Lower lobe of right lung (tissue), 2 donors: ENCODE results near the gene FMNL2. TPM values are rescaled to one million over a fixed set of nuclear protein-coding genes. Genes with fewer than 3 reads are reported as not detected.
A peak's percentile ranks its signal among the peaks of the same experiment; 100 is the strongest.

Experiments used
- ATAC-seq, 2 donors: fragments of 200-7000 bp; cut with Tn5 transposase; one replicate each; pipeline ENCODE4 v1.9.1; 2020 to 2022; ENCODE audit warnings: mild to moderate bottlenecking in 2 of 2, moderate library complexity in 2 of 2
- DNase-seq: peaks from one replicate; pipeline ENCODE4 v3.0.0-alpha.2; 2020
- H3K27ac ChIP-seq: fragments of 200-600 bp; one replicate; pipeline ENCODE4 v1.8.0; 2022
- H3K27me3 ChIP-seq: fragments of 200-600 bp; one replicate; pipeline ENCODE4 v1.8.0; 2022; ENCODE audit warnings: low read depth
- H3K36me3 ChIP-seq: fragments of 200-600 bp; one replicate; pipeline ENCODE4 v1.8.0; 2022; ENCODE audit warnings: mild to moderate bottlenecking
- H3K4me1 ChIP-seq: fragments of 200-600 bp; one replicate; pipeline ENCODE4 v1.8.0; 2022
- H3K4me3 ChIP-seq: fragments of 200-600 bp; one replicate; pipeline ENCODE4 v1.8.0; 2022; ENCODE audit warnings: mild to moderate bottlenecking
- H3K9me3 ChIP-seq: fragments of 200-600 bp; one replicate; pipeline ENCODE4 v1.8.0; 2022
- intact Hi-C: fragments of 100-400 bp; cut with DNase I; formaldehyde crosslinking; loops from one replicate; pipeline ENCODE4 v1.11.0; 2022
- total RNA-seq: library from RNA; stranded (reverse); fragmentation: NEBNext Ultra II Directional; extraction: Animal tissue kit (Norgen Biotek cat#: 25700); gene quantifications from one replicate; pipeline ENCODE4 v1.2.1, GENCODE V29; 2021
- TF ChIP-seq, protein P1 (sequence below): fragments of 200-600 bp; IDR thresholded peaks from one replicate; pipeline ENCODE4 v1.8.0; 2022; ENCODE audit warnings: antibody characterized with exemption, mild to moderate bottlenecking
- donor health status: DM: no; HTN: yes; CAD: no; lungs with severe emphysema.

Gene FMNL2
- total RNA-seq, 1 donor from 2014 or later, result 77.9 TPM

DNA sequence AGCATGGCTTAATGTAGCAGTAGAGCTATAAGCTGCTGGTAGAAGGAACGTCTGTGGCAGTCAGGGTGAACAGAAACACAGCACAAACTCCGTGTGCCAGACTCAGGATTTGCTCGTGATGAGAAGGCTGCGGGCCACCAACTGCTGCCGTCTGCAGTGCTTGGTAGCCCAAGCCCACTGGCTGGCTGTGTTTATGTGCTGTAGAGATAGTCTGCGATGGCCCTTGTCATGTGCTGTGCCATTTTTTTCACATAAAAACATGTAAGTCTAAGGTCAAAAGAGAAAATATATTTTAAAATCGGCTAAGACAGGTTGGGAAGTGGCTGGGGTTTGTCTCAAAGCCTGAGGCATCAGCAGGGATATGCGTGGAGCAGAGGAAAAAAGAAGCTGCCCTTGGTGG is 303.6 kb downstream of the FMNL2 start:
- Histone ChIP-seq H3K27me3 (no peaks in the 10 kb centered on the region), H3K4me1 (no peaks in the 10 kb centered on the region), H3K9me3 (no peaks in the 10 kb centered on the region), H3K36me3 (peaks cover 80% of the 10 kb centered on the region), H3K4me3 (no peak overlapping the region), H3K27ac (no peak overlapping the region)
- DNase-seq (no peak), ATAC-seq (no peak)
- TF ChIP-seq, protein P1, sequence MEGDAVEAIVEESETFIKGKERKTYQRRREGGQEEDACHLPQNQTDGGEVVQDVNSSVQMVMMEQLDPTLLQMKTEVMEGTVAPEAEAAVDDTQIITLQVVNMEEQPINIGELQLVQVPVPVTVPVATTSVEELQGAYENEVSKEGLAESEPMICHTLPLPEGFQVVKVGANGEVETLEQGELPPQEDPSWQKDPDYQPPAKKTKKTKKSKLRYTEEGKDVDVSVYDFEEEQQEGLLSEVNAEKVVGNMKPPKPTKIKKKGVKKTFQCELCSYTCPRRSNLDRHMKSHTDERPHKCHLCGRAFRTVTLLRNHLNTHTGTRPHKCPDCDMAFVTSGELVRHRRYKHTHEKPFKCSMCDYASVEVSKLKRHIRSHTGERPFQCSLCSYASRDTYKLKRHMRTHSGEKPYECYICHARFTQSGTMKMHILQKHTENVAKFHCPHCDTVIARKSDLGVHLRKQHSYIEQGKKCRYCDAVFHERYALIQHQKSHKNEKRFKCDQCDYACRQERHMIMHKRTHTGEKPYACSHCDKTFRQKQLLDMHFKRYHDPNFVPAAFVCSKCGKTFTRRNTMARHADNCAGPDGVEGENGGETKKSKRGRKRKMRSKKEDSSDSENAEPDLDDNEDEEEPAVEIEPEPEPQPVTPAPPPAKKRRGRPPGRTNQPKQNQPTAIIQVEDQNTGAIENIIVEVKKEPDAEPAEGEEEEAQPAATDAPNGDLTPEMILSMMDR, result no peak
- intact Hi-C loops, result no loop called here

DNA sequence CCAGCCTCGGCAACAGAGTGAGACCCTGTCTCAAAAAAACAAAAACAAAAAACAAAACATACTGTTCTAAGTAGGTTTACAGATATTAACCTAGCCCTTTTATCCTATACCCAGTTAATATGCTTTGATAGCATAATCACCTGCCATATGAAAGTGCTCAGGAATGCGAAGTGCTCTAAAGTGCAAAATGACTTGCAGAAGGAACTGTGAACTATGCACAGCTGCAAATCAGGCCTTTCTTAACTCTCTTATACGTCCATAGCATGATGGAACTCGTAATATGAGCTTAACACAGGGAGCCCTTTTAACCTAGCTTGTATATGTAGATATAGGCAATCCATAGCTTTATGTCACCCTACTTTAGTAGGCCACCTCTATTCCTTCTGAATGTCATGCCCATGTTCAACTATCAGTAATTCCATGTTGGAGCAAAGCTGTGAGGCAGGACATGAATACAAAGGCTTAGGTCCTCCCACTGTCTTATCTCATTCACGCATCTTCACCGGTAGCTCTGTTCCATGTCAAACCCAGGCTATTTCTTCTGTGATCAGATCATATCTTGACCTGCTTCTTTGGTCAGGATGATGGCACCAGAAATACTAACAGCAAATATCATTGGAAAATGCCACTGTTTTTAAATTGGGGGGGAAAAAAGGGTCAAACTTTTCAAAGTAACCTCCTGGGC is 309.4 kb downstream of the FMNL2 start:
- TF ChIP-seq, protein P1, result no peak
- H3K27me3 ChIP-seq, result no peaks in the 10 kb centered on the region
- peaks cover 62% of the 10 kb centered on the region for H3K36me3 ChIP-seq
- intact Hi-C loops, result no loop called here
- H3K9me3 ChIP-seq, result no peaks in the 10 kb centered on the region
- DNase-seq, result no peak
- no peak overlapping the region for H3K27ac ChIP-seq
- no peak overlapping the region for H3K4me3 ChIP-seq
- no peak for ATAC-seq
- H3K4me1 ChIP-seq, result peaks cover 24% of the 10 kb centered on the region

DNA sequence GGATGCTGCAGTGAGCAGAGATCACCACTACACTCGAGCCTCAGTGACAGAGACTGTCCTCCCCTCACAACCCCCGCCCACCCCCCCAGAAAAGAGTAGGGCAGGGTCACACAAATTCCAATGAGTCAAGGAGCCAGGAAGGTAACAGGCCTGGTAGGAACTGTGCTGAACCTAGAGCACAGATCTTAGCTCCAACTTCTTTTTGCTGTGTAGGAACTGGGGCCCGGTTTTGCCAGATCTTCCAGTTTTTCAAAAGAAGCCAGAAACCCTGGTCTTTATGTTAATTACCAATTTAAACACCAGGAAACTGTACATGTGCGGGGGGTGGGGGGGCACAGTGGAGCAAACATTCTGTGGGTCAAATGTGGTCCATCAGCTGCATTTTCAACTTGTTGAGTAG is 311.3 kb downstream of the FMNL2 start:
- intact Hi-C loops, result no loop called here
- H3K27ac ChIP-seq, result no peak overlapping the region
- DNase-seq (no peak), ATAC-seq (no peak)
- no peak overlapping the region for H3K4me3 ChIP-seq
- H3K9me3 ChIP-seq, result no peaks in the 10 kb centered on the region
- no peaks in the 10 kb centered on the region for H3K27me3 ChIP-seq
- H3K4me1 ChIP-seq, result peaks cover 24% of the 10 kb centered on the region
- peaks cover 55% of the 10 kb centered on the region for H3K36me3 ChIP-seq
- TF ChIP-seq, protein P1, result no peak

DNA sequence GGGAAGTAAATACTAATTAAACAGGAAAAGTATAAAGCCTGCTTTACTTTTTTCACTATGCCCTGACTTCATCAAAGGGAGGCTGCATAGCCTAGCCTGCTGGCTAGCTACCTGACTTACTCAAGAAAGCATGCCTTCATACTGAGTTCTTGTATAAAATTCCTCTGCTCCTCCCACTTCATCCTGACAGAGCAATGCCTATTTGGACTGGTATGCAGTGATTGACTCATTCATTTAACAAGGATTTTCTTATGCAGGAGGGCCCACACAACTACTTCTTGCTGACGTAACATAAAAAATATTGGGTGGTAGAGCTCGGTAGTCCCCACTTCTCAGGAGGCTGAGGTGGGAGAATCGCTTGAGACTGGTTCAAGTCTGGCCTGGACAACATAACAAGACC is 311.8 kb downstream of the FMNL2 start:
- Histone ChIP-seq H3K36me3 (peaks cover 55% of the 10 kb centered on the region), H3K9me3 (no peaks in the 10 kb centered on the region), H3K4me1 (peaks cover 24% of the 10 kb centered on the region), H3K27ac (no peak overlapping the region), H3K27me3 (no peaks in the 10 kb centered on the region), H3K4me3 (no peak overlapping the region)
- no peak for DNase-seq
- intact Hi-C loops, result no loop called here
- ATAC-seq, result peak; percentile 40 to 75
- TF ChIP-seq, protein P1, result no peak

DNA sequence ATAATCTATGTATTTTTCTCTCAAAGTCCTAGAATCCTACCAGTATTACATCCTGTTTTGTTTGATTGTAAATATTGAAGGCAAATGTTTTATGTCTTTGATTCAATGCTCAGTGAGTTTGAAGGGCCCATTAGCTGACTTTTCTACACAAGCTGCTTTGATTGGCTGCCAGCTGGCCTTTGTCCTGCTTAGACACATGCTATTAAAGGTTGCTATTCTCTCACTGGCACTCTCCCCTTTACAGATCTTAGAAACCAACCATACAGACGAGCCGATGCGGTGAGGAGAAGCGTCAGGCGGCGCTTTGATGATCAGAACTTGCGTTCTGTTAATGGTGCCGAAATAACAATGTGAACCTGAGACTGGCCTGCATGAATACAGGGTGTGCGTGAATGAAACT is 312.6 kb downstream of the FMNL2 start:
- Histone ChIP-seq H3K9me3 (no peaks in the 10 kb centered on the region), H3K4me1 (peaks cover 24% of the 10 kb centered on the region), H3K36me3 (peaks cover 54% of the 10 kb centered on the region), H3K27me3 (no peaks in the 10 kb centered on the region), H3K27ac (no peak overlapping the region), H3K4me3 (no peak overlapping the region)
- DNase-seq, result peak; percentile 59
- TF ChIP-seq, protein P1, result no peak
- peak; percentile 63 to 66 for ATAC-seq
- intact Hi-C loops, result no loop called here
